ENCODE results near the gene RSKR.

GRCh38 chr17:28620010-28620409 lies 6.0 kb upstream of the RSKR start:
- no peak for TF ChIP-seq TAF1 (IDR thresholded peaks at IDR 0.05; ENCODE audit: borderline replicate concordance, insufficient read depth, low read length)
- TF ChIP-seq POLR2AphosphoS5 (IDR thresholded peaks at IDR 0.05; ENCODE audit: low read depth, low read length) = no peak
- TF ChIP-seq, protein P1, sequence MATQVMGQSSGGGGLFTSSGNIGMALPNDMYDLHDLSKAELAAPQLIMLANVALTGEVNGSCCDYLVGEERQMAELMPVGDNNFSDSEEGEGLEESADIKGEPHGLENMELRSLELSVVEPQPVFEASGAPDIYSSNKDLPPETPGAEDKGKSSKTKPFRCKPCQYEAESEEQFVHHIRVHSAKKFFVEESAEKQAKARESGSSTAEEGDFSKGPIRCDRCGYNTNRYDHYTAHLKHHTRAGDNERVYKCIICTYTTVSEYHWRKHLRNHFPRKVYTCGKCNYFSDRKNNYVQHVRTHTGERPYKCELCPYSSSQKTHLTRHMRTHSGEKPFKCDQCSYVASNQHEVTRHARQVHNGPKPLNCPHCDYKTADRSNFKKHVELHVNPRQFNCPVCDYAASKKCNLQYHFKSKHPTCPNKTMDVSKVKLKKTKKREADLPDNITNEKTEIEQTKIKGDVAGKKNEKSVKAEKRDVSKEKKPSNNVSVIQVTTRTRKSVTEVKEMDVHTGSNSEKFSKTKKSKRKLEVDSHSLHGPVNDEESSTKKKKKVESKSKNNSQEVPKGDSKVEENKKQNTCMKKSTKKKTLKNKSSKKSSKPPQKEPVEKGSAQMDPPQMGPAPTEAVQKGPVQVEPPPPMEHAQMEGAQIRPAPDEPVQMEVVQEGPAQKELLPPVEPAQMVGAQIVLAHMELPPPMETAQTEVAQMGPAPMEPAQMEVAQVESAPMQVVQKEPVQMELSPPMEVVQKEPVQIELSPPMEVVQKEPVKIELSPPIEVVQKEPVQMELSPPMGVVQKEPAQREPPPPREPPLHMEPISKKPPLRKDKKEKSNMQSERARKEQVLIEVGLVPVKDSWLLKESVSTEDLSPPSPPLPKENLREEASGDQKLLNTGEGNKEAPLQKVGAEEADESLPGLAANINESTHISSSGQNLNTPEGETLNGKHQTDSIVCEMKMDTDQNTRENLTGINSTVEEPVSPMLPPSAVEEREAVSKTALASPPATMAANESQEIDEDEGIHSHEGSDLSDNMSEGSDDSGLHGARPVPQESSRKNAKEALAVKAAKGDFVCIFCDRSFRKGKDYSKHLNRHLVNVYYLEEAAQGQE (IDR thresholded peaks at IDR 0.05; ENCODE audit: insufficient read depth in 1 of 2, low read depth in 2 of 2, low read length in 2 of 2) = no peak
- no peak for TF ChIP-seq SIN3A (IDR thresholded peaks at IDR 0.05; ENCODE audit: borderline replicate concordance, insufficient read depth, low read length)
- no peak for TF ChIP-seq FOXP2 (optimal IDR thresholded peaks at IDR 0.05; ENCODE audit: borderline replicate concordance, extremely low read depth, extremely low read length, insufficient read depth)
